HG02981 (cell line): ENCODE data around the gene SPECC1.
"Not testable (repeated sequence)": the region's sequence is repeated elsewhere in the genome, so short reads cannot be mapped to it uniquely, and the experiment has no call there.

Experiments used
- ATAC-seq: cut with Tn5 transposase; IDR thresholded peaks from one replicate; pipeline ENCODE4 v1.9.1; 2021; ENCODE audit warnings: mild to moderate bottlenecking, moderate library complexity; ENCODE audit not compliant: unreplicated experiment

SPECC1 gene

GRCh38 chr17:20092261-20092867 lies 83.2 kb downstream of the SPECC1 start:
- no peak for ATAC-seq

GRCh38 chr17:20092973-20093626 lies 83.9 kb downstream of the SPECC1 start:
- ATAC-seq = no peak

- no peak for ATAC-seq
These were observed 85.6 kb downstream of the SPECC1 start for GRCh38 chr17:20094777-20095176.

DNA sequence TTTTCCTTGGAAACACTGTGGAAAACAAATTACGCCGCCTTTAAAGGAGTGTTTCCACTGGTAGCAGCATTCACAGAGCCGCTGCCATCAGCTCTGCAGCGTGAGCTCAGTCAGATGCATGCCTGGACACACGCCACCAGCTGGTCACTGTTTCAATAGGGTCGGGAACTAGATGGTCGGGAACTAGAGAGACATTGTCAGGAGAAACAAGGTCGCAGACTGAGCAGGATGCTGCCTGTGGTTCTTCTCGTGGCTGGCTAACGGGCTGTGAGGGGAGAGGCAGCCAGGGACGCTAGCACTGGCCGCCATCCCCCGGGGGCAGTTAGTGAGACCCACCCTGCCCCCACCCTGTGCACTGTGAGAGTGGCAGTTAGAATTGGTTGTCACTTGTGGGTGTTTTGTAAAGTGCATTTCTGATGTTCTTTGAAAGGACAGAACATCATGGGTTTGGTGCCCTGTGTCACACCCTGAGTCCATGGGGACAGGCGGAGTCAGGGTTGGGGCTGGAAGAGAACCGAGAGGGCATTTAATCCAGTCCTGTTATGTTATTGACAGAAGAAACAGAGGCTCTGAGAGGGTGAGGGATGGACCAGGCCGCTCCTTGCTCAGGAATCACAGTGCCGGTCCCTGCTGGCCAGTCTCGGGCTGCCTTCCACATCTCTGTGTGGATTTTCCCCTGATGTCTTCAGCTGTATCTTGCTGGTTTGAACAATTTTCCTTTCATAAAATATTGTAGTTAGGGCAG lies 86.3 kb downstream of the SPECC1 start:
- no peak for ATAC-seq

DNA sequence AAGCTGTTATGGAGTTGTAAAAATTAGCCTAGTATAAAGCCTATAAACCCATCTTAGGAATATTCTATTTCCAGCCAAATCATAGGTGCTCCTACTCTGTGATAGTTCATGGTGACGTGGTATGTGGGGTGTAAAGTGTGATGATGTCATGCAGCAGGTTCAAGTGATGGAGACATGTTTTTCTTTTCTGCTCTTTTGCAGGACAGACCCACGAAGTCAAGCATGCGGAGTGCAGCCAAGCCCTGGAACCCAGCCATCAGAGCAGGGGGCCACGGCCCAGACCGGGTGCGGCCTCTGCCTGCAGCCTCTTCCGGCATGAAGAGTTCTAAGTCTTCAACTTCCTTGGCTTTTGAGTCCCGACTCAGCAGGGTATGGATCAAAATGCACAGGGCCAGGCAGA lies 87.3 kb downstream of the SPECC1 start:
- no peak for ATAC-seq

DNA sequence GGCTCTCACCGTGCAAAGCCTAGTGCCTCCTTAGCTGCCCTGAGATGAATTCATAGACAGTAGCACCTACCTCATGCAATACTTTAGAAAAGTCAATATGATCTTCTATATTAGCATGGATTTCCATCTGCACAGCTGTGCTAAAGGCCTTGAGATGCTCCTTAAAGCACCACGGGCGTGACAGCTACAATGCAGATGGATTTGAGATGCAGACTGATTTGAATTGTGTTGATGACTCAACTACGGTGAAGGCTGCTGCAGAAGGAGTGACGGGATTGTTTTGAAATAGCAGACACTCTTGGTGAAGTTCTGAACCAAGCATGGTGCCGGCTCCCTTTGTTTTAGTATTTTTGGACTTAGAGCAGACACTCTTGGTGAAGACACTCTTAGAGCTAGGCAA lies 88.2 kb downstream of the SPECC1 start:
- no peak for ATAC-seq

DNA sequence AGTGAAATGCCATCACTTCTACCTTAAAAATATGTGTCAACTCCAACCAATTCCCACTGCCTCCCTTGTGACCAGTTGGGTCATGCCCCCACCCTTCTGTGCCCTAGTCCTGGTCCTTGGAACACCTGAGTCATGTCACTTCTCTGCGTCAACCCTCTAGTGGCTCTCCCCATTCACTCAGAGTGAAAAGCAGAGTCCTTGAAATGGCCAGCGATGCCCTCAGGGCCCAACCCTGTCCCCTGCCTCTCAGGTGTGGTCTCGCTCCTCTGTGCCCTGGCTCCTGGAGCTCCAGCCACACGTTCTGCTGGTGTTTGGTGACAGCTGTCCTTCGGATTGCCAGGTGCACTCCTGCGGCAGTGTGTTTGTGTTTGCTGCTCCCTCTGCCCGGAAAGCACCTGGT lies 89.2 kb downstream of the SPECC1 start:
- no peak for ATAC-seq

GRCh38 chr17:20100806-20101205 lies 91.6 kb downstream of the SPECC1 start:
- not testable (repeated sequence) for ATAC-seq

DNA sequence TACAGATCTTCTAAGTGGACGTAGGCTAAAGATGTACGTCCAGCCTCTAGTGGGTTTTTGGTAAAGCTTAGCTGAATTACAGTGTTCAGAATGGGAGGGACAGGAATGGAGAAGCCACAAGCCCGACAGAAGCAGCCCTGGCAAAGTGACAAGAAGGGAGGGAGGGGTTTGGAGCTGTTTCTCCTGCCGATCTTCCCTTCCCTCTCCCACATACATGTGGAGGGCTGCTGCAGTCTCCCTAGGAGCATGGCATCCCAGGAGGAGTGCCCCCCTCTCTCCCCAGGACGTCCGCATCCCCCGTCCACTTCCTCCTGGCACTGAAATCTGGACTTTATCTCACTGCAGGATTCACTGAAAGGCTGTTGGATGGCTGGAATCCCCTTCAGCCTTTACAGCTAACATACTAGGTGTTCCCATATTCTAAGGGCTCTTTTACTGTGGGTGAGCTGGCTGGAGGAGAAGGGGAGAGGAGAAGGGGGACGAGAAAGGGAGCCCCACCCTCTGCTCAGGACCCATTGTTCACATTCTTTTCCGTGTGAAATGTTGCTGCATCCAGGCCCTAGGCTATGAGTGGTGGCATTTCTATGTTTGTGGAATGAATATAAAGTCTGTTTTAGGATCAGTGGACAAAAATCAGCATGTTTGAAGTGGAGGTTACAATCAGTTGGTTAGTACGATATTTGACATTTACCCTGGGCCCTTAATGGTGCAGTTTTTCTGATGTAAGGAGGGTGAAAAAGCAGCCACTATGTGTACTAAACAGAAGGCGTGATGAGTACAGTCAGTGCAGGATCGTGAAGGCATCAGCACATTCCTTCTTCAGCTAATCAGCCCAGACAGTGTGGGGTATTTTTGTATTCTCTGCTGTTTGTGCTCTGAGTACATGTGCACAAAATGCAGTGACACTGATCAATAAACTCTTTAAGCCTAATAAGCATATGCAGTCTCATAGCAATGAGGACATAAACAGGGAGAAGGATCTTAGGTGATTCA lies 94.6 kb downstream of the SPECC1 start:
- no peak for ATAC-seq

- ATAC-seq = no peak
These were observed 96.6 kb downstream of the SPECC1 start for GRCh38 chr17:20105539-20106280.

DNA sequence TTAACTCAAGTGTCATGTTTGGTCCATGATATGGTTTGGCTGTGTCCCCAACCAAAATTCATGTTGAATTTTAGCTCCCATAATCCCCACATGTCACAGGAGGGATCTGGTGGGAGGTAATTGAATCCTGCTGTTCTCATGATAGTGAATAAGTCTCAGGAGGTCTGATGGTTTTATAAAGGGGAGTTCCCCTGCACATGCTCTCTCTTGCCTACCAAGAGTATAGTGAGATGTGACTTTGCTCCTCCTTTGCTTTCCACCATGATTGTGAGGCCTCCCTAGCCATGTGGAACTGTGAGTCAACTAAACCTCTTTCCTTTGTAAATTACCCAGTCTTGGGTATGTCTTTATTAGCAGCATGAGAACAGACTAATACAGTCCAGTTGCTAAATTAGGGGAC lies 97.3 kb downstream of the SPECC1 start:
- not testable (repeated sequence) for ATAC-seq

- no peak for ATAC-seq
These were observed 99.9 kb downstream of the SPECC1 start for GRCh38 chr17:20109076-20109475.

DNA sequence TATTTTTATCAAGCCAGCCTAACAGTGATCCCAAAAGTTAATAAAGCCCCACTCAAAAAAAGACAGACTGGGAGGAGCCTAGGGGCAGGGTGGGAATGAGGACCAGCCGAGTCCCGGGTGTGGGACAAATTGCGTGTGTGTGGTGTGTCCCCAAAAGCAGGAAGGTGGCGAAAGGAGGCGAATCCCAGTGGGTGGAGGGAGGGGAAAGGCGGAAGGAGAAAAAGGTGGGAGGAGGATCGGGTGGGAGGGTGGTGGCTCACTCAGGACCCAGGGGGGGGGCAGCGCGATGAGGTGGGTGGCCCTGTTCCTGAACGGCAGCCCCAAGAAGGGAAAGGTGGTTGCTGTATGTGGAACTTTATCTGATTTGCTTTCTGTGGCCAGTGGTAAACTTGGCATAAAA lies 102.4 kb downstream of the SPECC1 start:
- no peak for ATAC-seq

GRCh38 chr17:20114466-20114865 lies 105.3 kb downstream of the SPECC1 start:
- no peak for ATAC-seq

- ATAC-seq = no peak
These were observed 107.6 kb downstream of the SPECC1 start for GRCh38 chr17:20116683-20117309.

- no peak for ATAC-seq
These were observed 109.1 kb downstream of the SPECC1 start for GRCh38 chr17:20118280-20118679.

- no peak for ATAC-seq
These were observed 111.7 kb downstream of the SPECC1 start for GRCh38 chr17:20120836-20121235.

GRCh38 chr17:20121359-20122253 lies 112.4 kb downstream of the SPECC1 start:
- ATAC-seq = no peak
